IMR-90 (cell line): ENCODE results near the gene MRPS31.

Experiments
- BHLHE40 ChIP-seq: fragments of 150-350 bp; IDR thresholded peaks from 2 replicates; pipeline ENCODE4 v1.6.1; 2016; ENCODE audit warnings: mild to moderate bottlenecking, low read depth, low read length
- FOS ChIP-seq: fragments of 150-350 bp; IDR thresholded peaks from 2 replicates; pipeline ENCODE4 v1.6.1; 2016; ENCODE audit warnings: low read depth, low read length
- MAFK ChIP-seq: IDR thresholded peaks from 2 replicates; pipeline ENCODE4 v1.6.1; 2012; ENCODE audit warnings: low read depth, low read length, improper control_type of control experiment
- MAZ ChIP-seq: IDR thresholded peaks from 2 replicates; pipeline ENCODE4 v1.6.1; 2012; ENCODE audit warnings: low read depth, mild to moderate bottlenecking, low read length, improper control_type of control experiment, moderate library complexity, borderline replicate concordance
- MXI1 ChIP-seq: IDR thresholded peaks from 2 replicates; pipeline ENCODE4 v1.6.1; 2012; ENCODE audit warnings: low read depth, mild to moderate bottlenecking, low read length, moderate library complexity, borderline replicate concordance
- POLR2A ChIP-seq: IDR thresholded peaks from 2 replicates; pipeline ENCODE4 v1.6.1; 2012; ENCODE audit warnings: mild to moderate bottlenecking, low read depth, low read length
- RAD21 ChIP-seq: IDR thresholded peaks from 2 replicates; pipeline ENCODE4 v1.6.1; 2012; ENCODE audit warnings: low read length, improper control_type of control experiment
- RCOR1 ChIP-seq: IDR thresholded peaks from 2 replicates; pipeline ENCODE4 v1.6.1; 2012; ENCODE audit warnings: mild to moderate bottlenecking, low read length, improper control_type of control experiment; ENCODE audit not compliant: insufficient replicate concordance
- SMC3 ChIP-seq: fragments of 150-350 bp; IDR thresholded peaks from 2 replicates; pipeline ENCODE4 v1.6.1; 2016; ENCODE audit warnings: low read depth, mild to moderate bottlenecking, antibody characterized with exemption, low read length, moderate library complexity
- TF ChIP-seq, protein P1 (sequence below): conservative IDR thresholded peaks from 2 replicates; pipeline ENCODE4 v1.5.1; 2012; ENCODE audit warnings: mild to moderate bottlenecking, low read depth, low read length, improper control_type of control experiment
- TF ChIP-seq, protein P2 (sequence below): fragments of 150-350 bp; IDR thresholded peaks from 2 replicates; pipeline ENCODE4 v1.6.1; 2017; ENCODE audit warnings: mild to moderate bottlenecking, antibody characterized with exemption, low read length, low read depth

DNA sequence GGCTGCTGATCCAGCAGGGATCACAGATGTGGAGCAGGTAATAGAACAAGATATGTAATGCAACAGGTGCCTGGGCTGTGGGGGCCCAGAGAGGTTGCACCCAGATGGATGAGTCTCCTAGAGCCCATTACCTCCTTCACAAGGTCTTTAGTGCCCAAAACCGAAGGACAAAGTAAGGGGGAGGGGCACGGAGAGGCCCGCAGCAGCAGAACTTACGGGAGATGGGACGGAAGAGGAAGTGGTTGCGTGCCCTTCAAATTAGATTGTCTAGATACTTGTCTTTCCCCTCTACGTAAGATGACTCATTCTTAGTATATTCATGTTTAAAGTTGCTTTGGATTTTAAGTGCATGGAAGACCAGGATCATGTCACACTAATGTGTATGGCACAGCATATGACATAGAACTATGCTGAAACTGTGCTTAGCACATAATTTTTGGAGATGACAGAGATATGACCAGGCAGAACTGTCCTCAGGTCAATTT, 5.7 kb upstream of the MRPS31 start:
- TF ChIP-seq MXI1: no peak
- TF ChIP-seq RAD21: no peak
- no peak for TF ChIP-seq POLR2A
- TF ChIP-seq, protein P1, sequence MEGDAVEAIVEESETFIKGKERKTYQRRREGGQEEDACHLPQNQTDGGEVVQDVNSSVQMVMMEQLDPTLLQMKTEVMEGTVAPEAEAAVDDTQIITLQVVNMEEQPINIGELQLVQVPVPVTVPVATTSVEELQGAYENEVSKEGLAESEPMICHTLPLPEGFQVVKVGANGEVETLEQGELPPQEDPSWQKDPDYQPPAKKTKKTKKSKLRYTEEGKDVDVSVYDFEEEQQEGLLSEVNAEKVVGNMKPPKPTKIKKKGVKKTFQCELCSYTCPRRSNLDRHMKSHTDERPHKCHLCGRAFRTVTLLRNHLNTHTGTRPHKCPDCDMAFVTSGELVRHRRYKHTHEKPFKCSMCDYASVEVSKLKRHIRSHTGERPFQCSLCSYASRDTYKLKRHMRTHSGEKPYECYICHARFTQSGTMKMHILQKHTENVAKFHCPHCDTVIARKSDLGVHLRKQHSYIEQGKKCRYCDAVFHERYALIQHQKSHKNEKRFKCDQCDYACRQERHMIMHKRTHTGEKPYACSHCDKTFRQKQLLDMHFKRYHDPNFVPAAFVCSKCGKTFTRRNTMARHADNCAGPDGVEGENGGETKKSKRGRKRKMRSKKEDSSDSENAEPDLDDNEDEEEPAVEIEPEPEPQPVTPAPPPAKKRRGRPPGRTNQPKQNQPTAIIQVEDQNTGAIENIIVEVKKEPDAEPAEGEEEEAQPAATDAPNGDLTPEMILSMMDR: no peak
- TF ChIP-seq, protein P2, sequence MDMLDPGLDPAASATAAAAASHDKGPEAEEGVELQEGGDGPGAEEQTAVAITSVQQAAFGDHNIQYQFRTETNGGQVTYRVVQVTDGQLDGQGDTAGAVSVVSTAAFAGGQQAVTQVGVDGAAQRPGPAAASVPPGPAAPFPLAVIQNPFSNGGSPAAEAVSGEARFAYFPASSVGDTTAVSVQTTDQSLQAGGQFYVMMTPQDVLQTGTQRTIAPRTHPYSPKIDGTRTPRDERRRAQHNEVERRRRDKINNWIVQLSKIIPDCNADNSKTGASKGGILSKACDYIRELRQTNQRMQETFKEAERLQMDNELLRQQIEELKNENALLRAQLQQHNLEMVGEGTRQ: no peak
- TF ChIP-seq MAZ: no peak
- no peak for TF ChIP-seq RCOR1
- TF ChIP-seq FOS: no peak
- TF ChIP-seq MAFK: no peak
- TF ChIP-seq SMC3: no peak
- no peak for TF ChIP-seq BHLHE40
